T-helper 1 cell (primary cell): ENCODE measurements around the gene GATM.
A peak's percentile ranks its signal among the peaks of the same experiment; 100 is the strongest.

ENCODE experiments used
- DNase-seq, 5 donors: peaks; one replicate each; pipeline ENCODE4 v3.0.0-alpha.2; 2012 to 2020
- total RNA-seq, 4 donors: gene quantifications; one replicate each; lab custom pipeline; 2026; lab: John Stamatoyannopoulos, UW

Gene GATM
- 0.71 to 1.6 (median 0.99) reads per million in 4 donors for total RNA-seq

- peak in 4 of 5 donors; percentile 8 to 24 (median 20) for DNase-seq
Measured at GRCh38 chr15:45378149-45378912, at the start of gene GATM. TSS of gene GATM (minus strand) at chr15:45378544. CDS start at chr15:45378453, 91 bp downstream.

DNA sequence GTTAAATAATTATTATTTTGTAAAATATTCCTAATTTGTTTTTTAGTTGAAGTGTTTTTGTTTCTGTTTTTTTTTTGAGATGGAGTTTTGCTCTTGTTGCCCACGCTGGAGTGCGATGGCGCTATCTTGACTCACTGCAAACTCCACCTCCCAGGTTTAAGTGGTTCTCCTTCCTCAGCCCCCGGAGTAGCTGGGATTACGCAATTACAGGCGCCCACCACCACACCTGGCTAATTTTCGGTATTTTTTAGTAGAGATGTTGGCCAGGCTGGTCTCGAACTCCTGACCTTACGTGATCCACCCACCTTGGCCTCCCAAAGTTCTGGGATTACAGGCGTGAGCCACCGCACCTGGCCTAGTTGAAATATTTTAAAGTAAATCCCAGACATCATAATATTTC, 48.7 kb upstream of the GATM start:
- DNase-seq = no peak

- no peak for DNase-seq
Measured at GRCh38 chr15:45425135-45425534, 46.8 kb upstream of the GATM start.

DNA sequence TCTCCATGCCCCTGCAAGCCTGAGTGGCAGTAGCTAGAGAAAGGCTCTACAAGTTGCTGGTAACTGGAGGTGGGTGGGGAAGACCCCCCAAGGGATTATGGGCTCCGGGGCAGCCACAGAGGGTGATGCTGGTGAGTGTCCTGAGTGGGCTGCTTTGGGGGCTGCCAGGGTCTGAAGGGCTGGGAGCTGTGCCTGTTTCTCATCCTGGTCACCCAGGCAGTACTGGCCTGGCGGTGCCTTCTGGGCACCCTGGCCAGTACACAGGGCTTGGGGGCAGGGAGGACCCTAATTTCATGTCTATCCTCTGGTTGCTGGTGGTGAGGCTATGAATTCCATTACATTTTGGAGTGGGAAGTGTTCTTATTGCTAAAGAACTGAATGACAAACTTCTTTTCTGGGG, 46.1 kb upstream of the GATM start:
- DNase-seq = no peak

- no peak for DNase-seq
Measured at GRCh38 chr15:45417303-45417950, 39.1 kb upstream of the GATM start.

DNA sequence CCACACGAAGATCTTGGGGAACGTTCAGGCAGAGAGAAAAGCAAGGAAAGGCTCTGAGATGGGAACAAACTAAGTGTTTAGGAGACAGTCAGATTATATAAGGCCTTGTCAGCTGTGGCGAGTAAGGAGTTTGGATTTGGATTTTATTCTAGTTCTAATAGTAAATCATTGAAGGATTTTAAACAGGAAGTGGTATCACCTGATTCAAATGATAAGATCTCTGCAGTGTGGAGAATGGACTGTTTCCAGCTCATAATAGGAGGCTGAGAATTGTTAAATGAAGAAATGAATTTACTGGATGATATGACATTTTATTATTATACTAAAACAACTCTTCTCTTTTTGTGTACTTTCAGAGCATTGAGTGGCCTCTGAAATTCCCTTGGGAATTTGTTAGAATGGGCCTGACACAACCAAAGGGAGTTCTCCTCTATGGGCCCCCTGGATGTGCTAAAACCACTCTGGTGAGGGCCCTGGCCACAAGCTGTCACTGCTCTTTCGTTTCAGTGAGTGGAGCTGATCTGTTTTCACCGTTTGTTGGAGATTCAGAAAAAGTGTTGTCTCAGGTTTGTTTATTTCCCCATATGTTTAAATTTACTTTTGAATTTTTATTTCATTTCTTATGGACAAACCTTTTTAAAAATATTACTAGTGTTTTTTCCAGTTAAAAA, 36.0 kb upstream of the GATM start:
- DNase-seq = no peak

DNA sequence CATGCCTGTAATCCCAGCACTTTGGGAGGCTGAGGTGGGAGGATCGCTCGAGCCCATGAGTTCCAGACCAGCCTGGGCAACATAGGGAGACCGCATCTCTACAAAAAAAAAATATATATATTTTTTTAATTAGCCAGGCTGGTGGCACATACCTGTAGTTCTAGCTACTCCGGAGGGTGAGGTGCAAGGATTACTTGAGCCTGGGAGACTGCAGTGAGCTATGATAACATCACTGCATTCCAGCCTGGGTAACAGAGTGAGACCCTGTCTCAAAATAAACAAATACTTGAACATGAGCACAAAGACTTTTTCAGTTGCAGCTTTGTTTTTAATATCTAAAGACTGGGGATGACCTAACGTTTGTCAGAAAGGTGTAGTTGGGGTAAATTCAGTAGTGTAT, 31.3 kb upstream of the GATM start:
- DNase-seq = no peak

DNA sequence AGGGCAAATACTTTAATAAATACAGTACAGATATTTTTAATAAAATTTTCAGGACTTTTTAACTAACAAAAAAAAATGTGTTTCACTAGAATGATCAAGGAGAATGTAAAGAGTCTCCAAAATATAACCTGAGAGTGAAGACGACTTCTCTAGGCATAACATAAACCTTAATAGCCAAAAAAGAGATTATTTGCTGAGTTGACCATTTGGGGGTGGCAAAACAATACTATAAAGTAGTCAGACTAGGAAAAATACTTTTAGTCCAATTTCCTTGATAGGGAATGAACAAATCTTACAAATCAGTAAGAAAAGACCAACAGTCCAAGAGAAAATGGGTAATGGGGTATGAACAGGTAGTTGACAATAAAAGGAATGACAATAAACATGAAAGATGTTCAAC, 29.4 kb upstream of the GATM start:
- DNase-seq = no peak

GRCh38 chr15:45402955-45403877, 24.9 kb upstream of the GATM start:
- DNase-seq = peak in 4 of 5 donors; percentile 8 to 39 (median 14)

DNA sequence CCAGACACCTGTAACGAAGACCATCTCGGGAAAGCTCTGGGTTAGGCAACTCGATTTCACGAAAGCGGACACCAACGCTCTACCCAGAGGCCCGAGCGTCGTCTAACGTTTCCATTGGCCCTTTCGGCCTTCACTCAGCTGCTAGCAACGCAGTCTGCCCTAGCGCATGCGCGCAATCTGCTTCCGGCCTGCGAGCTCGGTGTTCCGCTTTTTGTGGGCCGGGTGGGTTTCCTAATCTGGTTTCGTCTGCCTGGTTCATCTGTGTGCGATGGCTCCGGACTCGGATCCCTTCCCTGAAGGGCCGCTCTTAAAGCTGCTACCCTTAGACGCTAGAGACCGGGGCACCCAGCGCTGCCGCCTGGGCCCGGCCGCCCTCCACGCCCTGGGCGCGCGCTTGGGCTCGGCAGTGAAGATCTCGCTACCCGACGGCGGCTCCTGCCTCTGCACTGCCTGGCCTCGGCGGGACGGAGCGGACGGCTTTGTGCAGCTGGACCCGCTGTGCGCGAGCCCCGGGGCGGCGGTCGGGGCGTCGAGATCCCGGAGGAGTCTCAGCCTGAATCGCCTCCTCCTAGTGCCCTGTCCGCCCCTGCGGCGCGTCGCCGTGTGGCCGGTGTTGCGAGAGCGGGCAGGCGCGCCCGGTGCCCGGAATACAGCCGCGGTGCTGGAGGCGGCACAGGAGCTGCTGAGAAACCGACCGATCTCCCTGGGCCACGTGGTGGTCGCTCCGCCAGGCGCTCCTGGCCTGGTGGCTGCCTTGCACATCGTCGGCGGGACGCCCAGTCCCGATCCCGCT, 24.0 kb upstream of the GATM start:
- DNase-seq = peak; percentile 86 to 97 (median 93)

GRCh38 chr15:45401665-45402161, 23.4 kb upstream of the GATM start:
- DNase-seq = no peak

GRCh38 chr15:45399381-45400212, 21.3 kb upstream of the GATM start:
- DNase-seq = peak in 1 of 5 donors; percentile 27

- DNase-seq = no peak
Measured at GRCh38 chr15:45397116-45397665, 18.8 kb upstream of the GATM start.

DNA sequence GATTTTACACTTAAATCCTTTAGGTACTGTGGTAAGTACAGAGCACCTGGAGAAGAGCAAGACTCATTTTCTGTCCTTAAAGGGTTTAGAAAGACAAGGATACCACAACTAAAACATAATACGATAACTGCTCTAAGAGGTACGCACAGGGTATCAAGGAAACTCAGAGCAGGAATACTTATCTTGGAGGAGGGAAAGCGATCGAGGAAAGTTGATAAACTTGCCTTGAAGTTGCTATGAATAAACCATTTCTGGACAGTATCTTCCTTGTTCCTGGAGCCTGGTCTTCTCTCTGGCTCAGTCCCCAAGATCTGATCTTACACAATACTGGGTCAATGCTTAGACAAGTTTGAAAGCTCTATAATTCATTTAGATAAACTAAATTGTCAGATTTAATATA, 17.6 kb upstream of the GATM start:
- no peak for DNase-seq

DNA sequence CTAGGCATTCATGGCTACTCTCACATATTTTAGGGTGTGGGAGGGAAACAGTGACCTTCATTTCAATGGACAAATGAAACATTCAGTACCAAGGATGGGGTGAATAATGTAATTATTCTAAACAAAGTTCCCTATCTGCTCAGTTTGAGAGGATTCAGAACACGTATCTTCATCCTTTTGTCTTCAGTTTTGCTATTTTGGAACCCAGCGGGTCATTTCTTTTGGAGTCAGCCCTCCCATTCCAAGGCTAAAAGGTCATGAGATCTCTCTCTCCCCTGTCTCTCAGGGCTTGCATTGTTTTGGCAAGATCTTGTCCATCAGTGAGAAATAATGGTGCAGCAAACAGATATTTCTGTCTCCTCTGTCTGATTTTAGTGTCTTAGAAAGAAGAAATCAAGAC, 16.3 kb upstream of the GATM start:
- no peak for DNase-seq

GRCh38 chr15:45393851-45394250, 15.5 kb upstream of the GATM start:
- DNase-seq = no peak

GRCh38 chr15:45392584-45392855, 14.2 kb upstream of the GATM start:
- DNase-seq = no peak

DNA sequence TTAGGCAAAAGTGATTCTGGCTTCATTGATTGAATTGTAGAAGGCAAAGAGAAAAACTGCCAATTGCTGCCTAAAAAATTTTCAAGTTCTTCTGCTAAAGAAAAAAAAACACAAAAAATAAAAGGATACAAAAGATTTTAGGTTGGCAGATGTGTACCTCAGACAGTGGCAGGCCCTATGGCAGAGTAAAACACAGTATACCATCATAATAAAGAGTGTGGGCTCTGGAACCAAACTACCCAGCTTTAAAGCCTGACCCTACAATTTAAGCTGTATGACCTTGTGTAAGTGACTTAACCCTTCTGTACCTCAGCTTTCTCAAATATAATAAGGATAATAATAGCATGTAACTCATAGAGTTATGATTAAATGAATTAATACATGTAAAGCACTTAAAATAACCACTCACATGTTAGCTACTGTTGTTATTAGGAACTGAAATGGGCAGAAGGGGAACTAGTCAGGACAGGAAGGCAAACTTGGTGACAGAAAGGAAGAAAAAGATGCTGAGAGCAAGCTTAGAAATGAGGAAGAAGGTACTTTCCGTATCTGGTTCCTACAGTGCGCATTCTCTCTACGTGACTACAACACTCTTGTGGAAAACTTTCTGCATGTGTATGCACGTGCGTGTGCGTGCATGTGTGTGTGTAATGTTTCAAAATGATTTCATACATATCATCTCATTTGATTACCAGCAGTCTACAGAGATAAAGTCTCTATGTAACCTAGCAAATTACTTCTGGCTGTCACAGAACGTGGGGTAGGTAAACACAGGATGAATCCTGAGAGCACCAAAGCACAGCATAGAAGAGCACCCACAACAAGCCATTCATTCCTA, 13.6 kb upstream of the GATM start:
- peak in 1 of 5 donors; percentile 18 for DNase-seq

- no peak for DNase-seq
Measured at GRCh38 chr15:45389351-45389750, 11.0 kb upstream of the GATM start.
